Stimulated activated naive CD8-positive, alpha-beta T cell treated with anti-CD3 and anti-CD28 coated beads, Interleukin-15, amount 100 ng/mL, for 72 hours (primary cell): ENCODE data around the gene S100A6.

ENCODE experiments used
- ATAC-seq: fragments of 150-1000 bp; cut with Tn5 transposase; 2 replicates; pipeline ENCODE4 v1.10.0; 2021; ENCODE audit warnings: mild to moderate bottlenecking, moderate library complexity
- DNase-seq, 2 donors: peaks; one replicate each; pipeline ENCODE4 v3.0.0; 2021 to 2022
- H3K27ac Mint-ChIP-seq, 2 donors: one replicate each; pipeline ENCODE4 v1.8.0; 2022; ENCODE audit warnings: mild to moderate bottlenecking in 2 of 2, mixed read lengths in 2 of 2, moderate library complexity in 2 of 2
- H3K27me3 Mint-ChIP-seq: one replicate; pipeline ENCODE4 v1.8.0; 2022; ENCODE audit warnings: mixed read lengths
- H3K4me1 Mint-ChIP-seq: one replicate; pipeline ENCODE4 v1.8.0; 2022; ENCODE audit warnings: mild to moderate bottlenecking, mixed read lengths
- H3K4me3 Mint-ChIP-seq, 2 donors: one replicate each; pipeline ENCODE4 v1.8.0; 2022; ENCODE audit warnings: mild to moderate bottlenecking in 2 of 2, mixed read lengths in 2 of 2, moderate library complexity in 1 of 2
- H3K9me3 Mint-ChIP-seq, 2 donors: one replicate each; pipeline ENCODE4 v1.8.0; 2022; ENCODE audit warnings: mixed read lengths in 2 of 2

S100A6 gene

GRCh38 chr1:153509729-153510354 lies 25.9 kb downstream of the S100A6 start:
- ATAC-seq (peak; percentile 79), DNase-seq (peak; percentile 59 to 72)
- Mint-ChIP-seq H3K9me3 (no peaks in the 10 kb centered on the region), H3K4me3 (no peak overlapping the region), H3K4me1 (peaks cover 12% of the 10 kb centered on the region), H3K27me3 (no peaks in the 10 kb centered on the region), H3K27ac (no peak overlapping the region)

GRCh38 chr1:153509036-153509435 lies 26.8 kb downstream of the S100A6 start:
- H3K27me3 Mint-ChIP-seq = no peaks in the 10 kb centered on the region
- H3K4me1 Mint-ChIP-seq = peaks cover 12% of the 10 kb centered on the region
- H3K4me3 Mint-ChIP-seq = no peak overlapping the region
- DNase-seq (no peak), ATAC-seq (no peak)
- H3K9me3 Mint-ChIP-seq = no peaks in the 10 kb centered on the region
- no peak overlapping the region for H3K27ac Mint-ChIP-seq

- H3K4me3 Mint-ChIP-seq = no peak overlapping the region
- ATAC-seq = no peak
- no peak for DNase-seq
- H3K27me3 Mint-ChIP-seq = no peaks in the 10 kb centered on the region
- H3K9me3 Mint-ChIP-seq = no peaks in the 10 kb centered on the region
- peak overlapping the region in 1 of 2 donors; percentile 64 for H3K27ac Mint-ChIP-seq
- H3K4me1 Mint-ChIP-seq = peaks cover 12% of the 10 kb centered on the region
Measured at GRCh38 chr1:153507926-153508583, 27.7 kb downstream of the S100A6 start.

GRCh38 chr1:153506831-153507413 lies 28.9 kb downstream of the S100A6 start:
- no peak overlapping the region for H3K4me3 Mint-ChIP-seq

GRCh38 chr1:153506386-153506785 lies 29.4 kb downstream of the S100A6 start:
- no peak for DNase-seq
- Mint-ChIP-seq H3K27me3 (no peaks in the 10 kb centered on the region), H3K27ac (no peak overlapping the region), H3K9me3 (no peaks in the 10 kb centered on the region), H3K4me1 (peaks cover 9% of the 10 kb centered on the region), H3K4me3 (no peak overlapping the region)
- no peak for ATAC-seq

More at GRCh38 chr1:153506831-153507413, 28.9 kb downstream of the S100A6 start:
- no peaks in the 10 kb centered on the region for H3K27me3 Mint-ChIP-seq
- DNase-seq (no peak), ATAC-seq (no peak)
- H3K4me1 Mint-ChIP-seq = peaks cover 12% of the 10 kb centered on the region
- H3K27ac Mint-ChIP-seq = no peak overlapping the region
- H3K9me3 Mint-ChIP-seq = no peaks in the 10 kb centered on the region

GRCh38 chr1:153505576-153505975 lies 30.2 kb downstream of the S100A6 start:
- H3K4me3 Mint-ChIP-seq = no peak overlapping the region
- peaks cover under 1% of the 10 kb centered on the region for H3K4me1 Mint-ChIP-seq
- no peak for DNase-seq
- H3K27ac Mint-ChIP-seq = no peak overlapping the region
- ATAC-seq = no peak
- no peaks in the 10 kb centered on the region for H3K9me3 Mint-ChIP-seq
- no peaks in the 10 kb centered on the region for H3K27me3 Mint-ChIP-seq

GRCh38 chr1:153503766-153504165 lies 32.0 kb downstream of the S100A6 start:
- ATAC-seq (no peak), DNase-seq (no peak)
- Mint-ChIP-seq H3K4me1 (no peaks in the 10 kb centered on the region), H3K27me3 (peaks cover 13% of the 10 kb centered on the region), H3K4me3 (no peak overlapping the region), H3K9me3 (no peaks in the 10 kb centered on the region), H3K27ac (no peak overlapping the region)

- no peaks in the 10 kb centered on the region for H3K9me3 Mint-ChIP-seq
- ATAC-seq (no peak), DNase-seq (no peak)
- H3K4me1 Mint-ChIP-seq = no peaks in the 10 kb centered on the region
- no peak overlapping the region for H3K4me3 Mint-ChIP-seq
- peaks cover 28% of the 10 kb centered on the region for H3K27me3 Mint-ChIP-seq
- H3K27ac Mint-ChIP-seq = no peak overlapping the region
Measured at GRCh38 chr1:153498746-153499145, 37.0 kb downstream of the S100A6 start.

- Mint-ChIP-seq H3K4me1 (peaks cover 7% of the 10 kb centered on the region), H3K27me3 (peaks cover 38% of the 10 kb centered on the region), H3K27ac (no peak overlapping the region), H3K4me3 (no peak overlapping the region), H3K9me3 (no peaks in the 10 kb centered on the region)
- no peak for ATAC-seq
- DNase-seq = no peak
Measured at GRCh38 chr1:153495536-153495935, 40.3 kb downstream of the S100A6 start.

- H3K4me3 Mint-ChIP-seq = no peak overlapping the region
- H3K27ac Mint-ChIP-seq = no peak overlapping the region
Measured at GRCh38 chr1:153494976-153495535, 40.7 kb downstream of the S100A6 start.

GRCh38 chr1:153493343-153493960 lies 42.3 kb downstream of the S100A6 start:
- ATAC-seq = no peak
- Mint-ChIP-seq H3K27me3 (peaks cover 24% of the 10 kb centered on the region), H3K27ac (peak overlapping the region in 1 of 2 donors; percentile 2), H3K4me3 (no peak overlapping the region), H3K9me3 (no peaks in the 10 kb centered on the region), H3K4me1 (peaks cover 8% of the 10 kb centered on the region)
- DNase-seq = no peak

More at GRCh38 chr1:153494976-153495535, 40.7 kb downstream of the S100A6 start:
- ATAC-seq (peak; percentile 62), DNase-seq (peak; percentile 69 to 72)
- peaks cover 8% of the 10 kb centered on the region for H3K4me1 Mint-ChIP-seq
- peaks cover 40% of the 10 kb centered on the region for H3K27me3 Mint-ChIP-seq
- no peaks in the 10 kb centered on the region for H3K9me3 Mint-ChIP-seq

GRCh38 chr1:153490272-153491051 lies 45.3 kb downstream of the S100A6 start:
- ATAC-seq (peak; percentile 91), DNase-seq (peak in 1 of 2 donors; percentile 43)
- Mint-ChIP-seq H3K4me3 (no peak overlapping the region), H3K9me3 (no peaks in the 10 kb centered on the region), H3K4me1 (peaks cover 8% of the 10 kb centered on the region), H3K27me3 (peaks cover 22% of the 10 kb centered on the region), H3K27ac (peak overlapping the region; percentile 54 to 86)

- no peak for ATAC-seq
- H3K4me1 Mint-ChIP-seq = peaks cover 8% of the 10 kb centered on the region
- no peaks in the 10 kb centered on the region for H3K9me3 Mint-ChIP-seq
- H3K4me3 Mint-ChIP-seq = no peak overlapping the region
- DNase-seq = no peak
- H3K27me3 Mint-ChIP-seq = peaks cover 35% of the 10 kb centered on the region
- no peak overlapping the region for H3K27ac Mint-ChIP-seq
Measured at GRCh38 chr1:153488731-153489130, 47.1 kb downstream of the S100A6 start.

GRCh38 chr1:153487707-153488106 lies 48.1 kb downstream of the S100A6 start:
- H3K27ac Mint-ChIP-seq = no peak overlapping the region
- peaks cover 38% of the 10 kb centered on the region for H3K27me3 Mint-ChIP-seq
- H3K9me3 Mint-ChIP-seq = no peaks in the 10 kb centered on the region
- ATAC-seq (no peak), DNase-seq (no peak)
- H3K4me3 Mint-ChIP-seq = no peak overlapping the region
- peaks cover 8% of the 10 kb centered on the region for H3K4me1 Mint-ChIP-seq

GRCh38 chr1:153485863-153486262 lies 49.9 kb downstream of the S100A6 start:
- DNase-seq = no peak
- Mint-ChIP-seq H3K9me3 (no peaks in the 10 kb centered on the region), H3K4me3 (no peak overlapping the region), H3K4me1 (peaks cover 5% of the 10 kb centered on the region), H3K27me3 (peaks cover 35% of the 10 kb centered on the region), H3K27ac (no peak overlapping the region)
- no peak for ATAC-seq
